GM12875 (cell line): ENCODE data around the gene CAMK1D.

ENCODE experiments used
- H3K4me3 ChIP-seq: one replicate; pipeline ENCODE4 v1.5.1; 2011; ENCODE audit warnings: low read depth, low read length, control low read depth
- TF ChIP-seq, protein P1 (sequence below): IDR thresholded peaks from 2 replicates; pipeline ENCODE4 v1.5.1; 2011; ENCODE audit warnings: low read depth, mild to moderate bottlenecking, control low read depth, inconsistent platforms, low read length, moderate library complexity, borderline replicate concordance; ENCODE audit not compliant: insufficient read depth

Gene CAMK1D

DNA sequence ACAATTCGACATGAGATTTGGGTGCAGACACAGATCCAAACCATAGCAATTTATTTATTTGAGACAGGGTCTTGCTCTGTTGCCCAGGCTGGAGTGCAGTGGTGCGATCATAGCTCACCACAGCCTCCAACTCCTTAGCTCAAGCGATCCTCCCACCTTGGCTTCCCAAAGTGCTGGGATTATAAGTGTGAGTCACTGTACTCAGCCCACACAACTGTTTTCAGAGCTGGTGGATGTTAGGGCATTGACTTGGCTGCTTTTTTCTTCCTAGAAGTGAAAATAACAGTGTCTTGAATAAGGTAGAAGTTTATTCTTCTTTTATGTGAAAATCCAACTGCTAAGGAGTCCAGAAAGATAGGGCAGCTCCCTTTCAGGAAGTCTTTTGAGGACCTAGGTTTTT lies 520.1 kb downstream of the CAMK1D start:
- H3K4me3 ChIP-seq = peak overlapping the region; percentile 5
- TF ChIP-seq, protein P1, sequence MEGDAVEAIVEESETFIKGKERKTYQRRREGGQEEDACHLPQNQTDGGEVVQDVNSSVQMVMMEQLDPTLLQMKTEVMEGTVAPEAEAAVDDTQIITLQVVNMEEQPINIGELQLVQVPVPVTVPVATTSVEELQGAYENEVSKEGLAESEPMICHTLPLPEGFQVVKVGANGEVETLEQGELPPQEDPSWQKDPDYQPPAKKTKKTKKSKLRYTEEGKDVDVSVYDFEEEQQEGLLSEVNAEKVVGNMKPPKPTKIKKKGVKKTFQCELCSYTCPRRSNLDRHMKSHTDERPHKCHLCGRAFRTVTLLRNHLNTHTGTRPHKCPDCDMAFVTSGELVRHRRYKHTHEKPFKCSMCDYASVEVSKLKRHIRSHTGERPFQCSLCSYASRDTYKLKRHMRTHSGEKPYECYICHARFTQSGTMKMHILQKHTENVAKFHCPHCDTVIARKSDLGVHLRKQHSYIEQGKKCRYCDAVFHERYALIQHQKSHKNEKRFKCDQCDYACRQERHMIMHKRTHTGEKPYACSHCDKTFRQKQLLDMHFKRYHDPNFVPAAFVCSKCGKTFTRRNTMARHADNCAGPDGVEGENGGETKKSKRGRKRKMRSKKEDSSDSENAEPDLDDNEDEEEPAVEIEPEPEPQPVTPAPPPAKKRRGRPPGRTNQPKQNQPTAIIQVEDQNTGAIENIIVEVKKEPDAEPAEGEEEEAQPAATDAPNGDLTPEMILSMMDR = no peak

DNA sequence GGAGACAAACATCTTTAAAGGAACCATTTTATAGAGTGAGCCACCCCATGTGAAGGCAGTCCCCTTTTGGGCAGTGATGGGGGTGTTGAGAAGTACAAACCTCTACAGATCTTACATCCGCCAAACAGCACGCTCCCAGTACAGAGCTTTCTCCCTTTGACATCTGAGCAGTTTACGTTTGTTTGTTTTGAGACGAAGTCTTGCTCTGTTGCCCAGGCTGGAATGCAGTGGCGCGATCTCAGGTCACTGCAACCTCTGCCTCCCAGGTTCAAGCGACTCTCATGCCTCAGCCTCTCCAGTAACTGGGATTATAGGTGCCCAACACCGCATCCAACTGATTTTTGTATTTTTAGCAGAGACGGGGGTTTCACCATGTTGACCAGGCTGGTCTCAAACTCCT lies 523.2 kb downstream of the CAMK1D start:
- no peak overlapping the region for H3K4me3 ChIP-seq
- TF ChIP-seq, protein P1 = no peak

DNA sequence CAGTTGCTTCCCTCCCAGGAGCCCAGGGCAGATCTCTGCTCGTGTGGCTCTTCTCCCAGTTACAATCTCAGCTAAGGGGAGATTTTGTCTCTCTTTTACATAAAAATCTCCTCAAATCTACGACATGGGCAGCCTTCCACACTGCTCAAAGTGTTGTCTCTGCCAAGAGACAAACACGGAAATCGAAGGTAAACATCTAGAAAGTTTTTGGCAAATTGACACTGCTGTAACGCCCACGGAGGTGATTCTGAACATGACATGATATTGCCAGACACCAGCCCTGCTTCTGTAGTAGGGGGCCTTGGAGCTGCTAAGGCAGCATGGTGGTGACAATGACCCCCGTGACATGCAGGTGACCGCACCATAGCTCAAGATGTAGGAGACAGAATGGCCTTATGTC lies 523.8 kb downstream of the CAMK1D start:
- no peak overlapping the region for H3K4me3 ChIP-seq
- TF ChIP-seq, protein P1 = no peak

DNA sequence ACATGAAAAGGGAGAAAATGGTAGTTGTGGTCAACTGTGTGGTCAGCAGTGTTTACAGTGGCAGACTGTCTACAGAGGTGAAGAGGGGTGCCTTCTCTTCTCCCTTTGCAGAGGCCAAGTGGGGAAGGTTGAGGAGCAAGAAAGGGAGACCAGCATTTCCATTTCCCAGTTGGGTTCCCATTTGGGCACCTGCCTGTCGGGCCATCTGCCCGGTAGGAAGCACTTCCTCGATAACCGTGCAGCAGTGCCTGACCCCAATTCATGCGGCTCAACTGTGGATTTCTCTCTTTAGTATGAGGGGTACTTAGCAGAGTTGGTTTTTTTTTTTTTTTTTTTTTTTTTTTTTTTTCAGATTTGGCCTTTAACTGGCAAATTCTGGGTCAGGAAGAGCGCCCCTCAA lies 525.2 kb downstream of the CAMK1D start:
- no peak overlapping the region for H3K4me3 ChIP-seq
- TF ChIP-seq, protein P1 = no peak

DNA sequence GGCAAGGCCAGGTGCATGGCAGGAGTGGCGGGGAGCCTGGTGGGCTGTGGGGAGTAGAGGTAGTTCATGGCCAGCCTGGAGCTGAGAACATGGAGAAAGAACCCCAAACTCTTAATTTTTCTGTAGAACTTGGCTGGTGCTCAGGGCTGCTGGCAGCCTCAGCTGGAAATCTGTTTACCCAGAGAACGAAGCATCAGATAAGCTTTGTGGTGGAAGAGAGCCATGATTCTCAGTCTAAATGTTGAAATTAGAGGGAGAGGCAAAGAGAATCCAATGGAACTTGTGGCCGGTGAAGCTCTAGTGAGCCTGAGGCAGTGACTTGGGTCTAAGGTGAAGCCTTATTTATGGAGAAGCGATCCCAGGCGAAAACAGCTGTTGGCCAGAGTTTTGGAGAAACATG lies 525.8 kb downstream of the CAMK1D start:
- TF ChIP-seq, protein P1 = no peak
- no peak overlapping the region for H3K4me3 ChIP-seq

DNA sequence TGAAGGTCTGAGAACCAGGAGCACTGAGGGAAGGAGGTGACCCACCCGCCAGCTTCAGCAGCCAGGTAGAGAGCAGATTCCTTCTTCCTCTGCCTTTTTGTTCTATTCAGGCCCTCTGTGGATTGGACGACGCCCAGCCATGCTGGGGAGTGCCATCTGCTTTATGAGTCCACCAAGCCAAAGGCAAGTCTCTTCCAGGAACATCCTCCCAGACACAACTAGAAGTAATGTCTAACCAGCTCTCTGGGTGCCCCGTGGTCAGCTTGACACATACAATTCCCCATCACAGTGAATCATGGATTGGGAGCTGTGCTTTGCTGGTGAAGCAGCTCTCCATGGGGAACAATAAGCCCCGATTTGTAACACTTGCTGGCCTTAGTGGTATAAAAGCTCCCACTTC lies 526.9 kb downstream of the CAMK1D start:
- H3K4me3 ChIP-seq = no peak overlapping the region
- TF ChIP-seq, protein P1 = no peak

DNA sequence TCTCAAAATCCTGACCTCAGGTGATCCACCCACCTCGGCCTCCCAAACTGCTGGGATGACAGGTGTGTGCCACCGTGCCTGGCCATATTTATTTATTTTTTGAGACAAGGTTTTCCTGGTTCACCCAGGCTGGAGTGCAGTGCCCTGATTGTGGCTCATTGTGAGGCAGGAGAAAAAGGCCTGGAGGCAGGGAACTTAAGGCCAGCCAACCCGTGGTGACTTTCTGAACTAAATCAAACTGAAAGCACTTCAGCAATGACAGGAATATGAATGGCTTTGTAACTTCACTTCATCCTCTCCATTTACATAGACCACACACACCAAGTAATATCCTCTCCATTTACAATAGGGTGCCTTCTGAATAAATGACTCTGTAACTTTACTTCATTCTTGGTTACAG lies 527.8 kb downstream of the CAMK1D start:
- TF ChIP-seq, protein P1 = no peak

More for the DNA sequence above, 527.8 kb downstream of the CAMK1D start:
- no peak overlapping the region for H3K4me3 ChIP-seq
